Fibroblast of mammary gland (primary cell): ENCODE data around the gene ABCA13.

Experiments
- DNase-seq: peaks from one replicate; pipeline ENCODE4 v3.0.0-alpha.2; 2010; ENCODE audit warnings: low read depth
- H3K4me3 ChIP-seq: 2 replicates; pipeline ENCODE4 v1.5.1; 2011; ENCODE audit warnings: low read depth, mild to moderate bottlenecking, low read length, moderate library complexity; ENCODE audit not compliant: control insufficient read depth
- CTCF ChIP-seq: conservative IDR thresholded peaks from 2 replicates; pipeline ENCODE4 v1.5.1; 2011; ENCODE audit warnings: low read depth, low read length, inconsistent platforms; ENCODE audit not compliant: control insufficient read depth, insufficient read depth

The ABCA13 gene

GRCh38 chr7:48171202-48171601 lies at the start of gene ABCA13:
ABCA13 (plus strand) TSS chr7:48171458; CDS start chr7:48171484, 26 bp downstream.
- no peak for TF ChIP-seq CTCF
- peak; percentile 6 for DNase-seq
- no peak within 1 kb of the TSS for H3K4me3 ChIP-seq

- H3K4me3 ChIP-seq, result no peak overlapping the region
- no peak for DNase-seq
- no peak for TF ChIP-seq CTCF
These were observed 45.2 kb upstream of the ABCA13 start for GRCh38 chr7:48126037-48126436.

GRCh38 chr7:48130658-48131108 lies 40.6 kb upstream of the ABCA13 start:
- no peak for TF ChIP-seq CTCF
- no peak for DNase-seq
- H3K4me3 ChIP-seq, result no peak overlapping the region

- no peak for TF ChIP-seq CTCF
These were observed 38.5 kb upstream of the ABCA13 start for GRCh38 chr7:48132792-48133191.

GRCh38 chr7:48139459-48139858 lies 31.8 kb upstream of the ABCA13 start:
- TF ChIP-seq CTCF, result peak; percentile 29
- H3K4me3 ChIP-seq, result no peak overlapping the region
- DNase-seq, result peak; percentile 15

More at GRCh38 chr7:48132792-48133191, 38.5 kb upstream of the ABCA13 start:
- DNase-seq, result no peak
- H3K4me3 ChIP-seq, result no peak overlapping the region

GRCh38 chr7:48140001-48140681 lies 31.1 kb upstream of the ABCA13 start:
- no peak for TF ChIP-seq CTCF
- H3K4me3 ChIP-seq, result no peak overlapping the region
- peak; percentile 13 for DNase-seq
